Breast epithelium (tissue), 4 donors: ENCODE results near the gene PPM1L. TPM values are rescaled to one million over a fixed set of nuclear protein-coding genes. Genes with fewer than 3 reads are reported as not detected.

ENCODE experiments used
- DNase-seq, 2 donors: peaks; one replicate each; pipeline ENCODE4 v3.0.0-alpha.2; 2019; ENCODE audit warnings: low spot score in 2 of 2
- H3K27ac ChIP-seq, 2 donors: fragments of 200-600 bp; sonication (generic) in 1 of 2; one replicate each; pipeline ENCODE4 v1.5.1; 2016 to 2019; ENCODE audit warnings: mild to moderate bottlenecking in 1 of 2
- H3K27me3 ChIP-seq, 2 donors: fragments of 200-600 bp; sonication (generic) in 1 of 2; one replicate each; pipeline versions ENCODE4 v1.5.1 to v1.6.0; 2017 to 2019; ENCODE audit warnings: control low read depth in 1 of 2, mild to moderate bottlenecking in 1 of 2
- H3K36me3 ChIP-seq: fragments of 200-600 bp; one replicate; pipeline ENCODE4 v1.5.1; 2019
- H3K4me1 ChIP-seq, 2 donors: fragments of 200-600 bp; sonication (generic); one replicate each; pipeline ENCODE4 v1.5.1; 2016 to 2019; ENCODE audit warnings: control low read depth in 1 of 2
- H3K4me3 ChIP-seq, 3 donors: fragments of 200-600 bp; sonication (generic); 1 replicate in 2 of 3; 2 replicates in 1 of 3; pipeline ENCODE4 v1.5.1; 2016 to 2019; ENCODE audit warnings: mild to moderate bottlenecking in 3 of 3, moderate library complexity in 2 of 3
- H3K9me3 ChIP-seq, 2 donors: fragments of 200-600 bp; sonication (generic) in 1 of 2; one replicate each; pipeline ENCODE4 v1.5.1; 2016 to 2019; ENCODE audit warnings: control low read depth in 1 of 2
- CTCF ChIP-seq, 3 donors: fragments of 450-650 bp; IDR thresholded peaks; one replicate each; pipeline ENCODE4 v1.5.1; 2016 to 2017; ENCODE audit warnings: antibody characterized with exemption in 3 of 3, mild to moderate bottlenecking in 3 of 3, moderate library complexity in 3 of 3
- POLR2A ChIP-seq: fragments of 450-650 bp; IDR thresholded peaks from one replicate; pipeline ENCODE4 v1.6.1; 2016; ENCODE audit warnings: antibody characterized with exemption, mild to moderate bottlenecking, moderate library complexity
- POLR2AphosphoS5 ChIP-seq, 3 donors: sonication (generic); formaldehyde crosslinking; IDR thresholded peaks; one replicate each; pipeline ENCODE4 v1.6.1; 2017; ENCODE audit warnings: antibody characterized with exemption in 3 of 3
- intact Hi-C: fragments of 100-400 bp; cut with DNase I; formaldehyde crosslinking; loops from one replicate; pipeline ENCODE4 v1.15.1; 2023; ENCODE audit warnings: low total_unique reads
- total RNA-seq, 3 donors: library from RNA; depleted of rRNA; stranded (reverse); fragments of >200 nt; gene quantifications; one replicate each; pipeline ENCODE4 v1.1.0, GENCODE V29; 2016

Gene PPM1L
- total RNA-seq, 3 donors from 2014 or later = 12.8 to 136 (median 24.6) TPM

DNA sequence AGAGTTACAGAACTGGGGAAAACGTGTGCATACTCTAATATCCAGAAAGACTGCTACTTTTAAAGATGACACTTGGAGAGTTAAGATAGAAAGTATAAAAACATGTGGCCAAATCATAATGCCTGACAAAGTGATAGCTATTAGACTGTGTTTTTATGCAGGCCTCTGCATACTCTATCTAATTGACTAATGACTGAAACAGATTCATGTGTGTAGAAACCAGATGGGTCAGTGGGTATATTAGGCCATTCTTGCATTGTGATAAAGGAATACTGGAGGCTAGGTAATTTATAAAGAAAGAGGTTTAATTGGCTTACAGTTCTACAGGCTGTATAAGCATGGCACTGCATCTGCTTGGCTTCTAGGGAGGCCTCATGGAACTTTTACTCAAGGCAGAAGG, 71.5 kb downstream of the PPM1L start:
- intact Hi-C loops = no loop called here
- Histone ChIP-seq H3K4me3 (no peak overlapping the region), H3K27me3 (no peaks in the 10 kb centered on the region), H3K27ac (no peak overlapping the region), H3K9me3 (no peaks in the 10 kb centered on the region), H3K4me1 (no peaks in the 10 kb centered on the region), H3K36me3 (no peaks in the 10 kb centered on the region)
- TF ChIP-seq POLR2A (no peak), POLR2AphosphoS5 (IDR thresholded peaks at IDR 0.05) (no peak), CTCF (IDR thresholded peaks at IDR 0.05) (no peak)
- no peak for DNase-seq

DNA sequence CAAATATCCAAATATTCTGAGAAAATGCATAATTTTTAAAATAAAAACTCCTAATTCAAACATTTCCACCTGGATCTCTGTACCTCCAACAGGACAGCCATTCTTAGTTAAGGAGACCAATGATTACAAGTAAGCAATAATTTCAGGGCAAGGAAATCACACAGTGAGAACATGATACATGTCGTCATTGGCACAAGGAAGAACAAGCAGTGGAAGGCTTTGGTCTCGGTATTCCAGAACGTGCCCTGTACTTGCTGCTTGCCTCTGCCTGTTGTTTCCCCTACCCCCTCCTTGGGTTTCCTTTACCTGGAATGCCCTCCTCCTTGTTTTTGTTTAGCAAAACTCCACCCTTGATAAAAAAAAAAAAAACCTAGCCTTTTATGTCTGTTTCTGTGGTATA, 72.8 kb downstream of the PPM1L start:
- Histone ChIP-seq H3K9me3 (no peaks in the 10 kb centered on the region), H3K36me3 (no peaks in the 10 kb centered on the region), H3K27ac (no peak overlapping the region), H3K27me3 (no peaks in the 10 kb centered on the region), H3K4me1 (no peaks in the 10 kb centered on the region), H3K4me3 (no peak overlapping the region)
- no peak for TF ChIP-seq POLR2A
- no peak for TF ChIP-seq CTCF (IDR thresholded peaks at IDR 0.05)
- TF ChIP-seq POLR2AphosphoS5 (IDR thresholded peaks at IDR 0.05) = no peak
- intact Hi-C loops = no loop called here
- no peak for DNase-seq

- Histone ChIP-seq H3K36me3 (no peaks in the 10 kb centered on the region), H3K9me3 (no peaks in the 10 kb centered on the region), H3K27me3 (no peaks in the 10 kb centered on the region), H3K4me1 (no peaks in the 10 kb centered on the region), H3K4me3 (no peak overlapping the region), H3K27ac (no peak overlapping the region)
- DNase-seq = no peak
- TF ChIP-seq POLR2A (no peak), POLR2AphosphoS5 (IDR thresholded peaks at IDR 0.05) (no peak), CTCF (IDR thresholded peaks at IDR 0.05) (no peak)
- intact Hi-C loops = no loop called here
Measured at GRCh38 chr3:160829486-160830009, 73.5 kb downstream of the PPM1L start.

GRCh38 chr3:160830796-160831195, 74.8 kb downstream of the PPM1L start:
- H3K4me3 ChIP-seq = no peak overlapping the region
- no peak overlapping the region for H3K27ac ChIP-seq
- H3K27me3 ChIP-seq = no peaks in the 10 kb centered on the region
- TF ChIP-seq POLR2A (no peak), POLR2AphosphoS5 (IDR thresholded peaks at IDR 0.05) (no peak), CTCF (IDR thresholded peaks at IDR 0.05) (no peak)
- H3K36me3 ChIP-seq = no peaks in the 10 kb centered on the region
- intact Hi-C loops = no loop called here
- H3K9me3 ChIP-seq = no peaks in the 10 kb centered on the region
- DNase-seq = no peak
- H3K4me1 ChIP-seq = no peaks in the 10 kb centered on the region

DNA sequence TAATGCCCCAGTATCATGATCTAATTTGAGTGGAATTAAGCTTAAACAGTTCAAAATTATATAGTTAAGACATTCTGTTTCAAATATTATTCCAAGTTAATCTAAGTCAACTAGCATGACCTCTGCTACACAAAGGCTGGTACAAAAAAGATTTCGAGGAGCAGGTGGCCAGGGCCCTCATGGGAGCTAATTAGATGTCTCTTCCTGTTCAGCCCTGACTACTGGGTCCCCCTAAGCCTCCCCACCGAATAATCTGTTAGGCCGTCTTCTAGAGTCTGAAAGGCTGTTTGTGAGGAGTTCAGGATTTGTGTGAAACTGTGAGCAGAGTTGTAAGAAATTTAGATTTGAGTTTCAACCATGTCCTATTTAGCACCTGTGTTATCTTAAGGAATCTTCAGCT, 75.4 kb downstream of the PPM1L start:
- no peaks in the 10 kb centered on the region for H3K4me1 ChIP-seq
- no peaks in the 10 kb centered on the region for H3K36me3 ChIP-seq
- no peaks in the 10 kb centered on the region for H3K9me3 ChIP-seq
- intact Hi-C loops = no loop called here
- no peak for DNase-seq
- H3K27ac ChIP-seq = no peak overlapping the region
- H3K4me3 ChIP-seq = no peak overlapping the region
- H3K27me3 ChIP-seq = no peaks in the 10 kb centered on the region
- TF ChIP-seq CTCF (IDR thresholded peaks at IDR 0.05) (no peak), POLR2AphosphoS5 (IDR thresholded peaks at IDR 0.05) (no peak), POLR2A (no peak)
